ENCODE measurements around the gene CSN1S1. TPM values are rescaled to one million over a fixed set of nuclear protein-coding genes. Genes with fewer than 3 reads are reported as not detected.

CSN1S1 gene
- total and polyA plus RNA-seq, 2 experiments from 2014 or later, result 0.21 TPM; not detected in 1

GRCh38 chr4:69995526-69996016, 64.7 kb downstream of the CSN1S1 start, which contains the start of gene STATH:
Gene STATH, plus strand, starts transcription at chr4:69995966. Its CDS starts 2,472 bp downstream, at chr4:69998438.
- TF ChIP-seq NANOG (IDR thresholded peaks at IDR 0.05; ENCODE audit: borderline replicate concordance) (no peak), STAT1 (IDR thresholded peaks at IDR 0.05; ENCODE audit: unreplicated experiment) (no peak), ZNF114 (CRISPR knock-in tag; IDR thresholded peaks at IDR 0.05) (no peak), EZH2phosphoT487 (IDR thresholded peaks at IDR 0.05; ENCODE audit: unreplicated experiment) (no peak), EZH2 (IDR thresholded peaks at IDR 0.05; ENCODE audit: low read depth, unreplicated experiment) (no peak), ETS1 (IDR thresholded peaks at IDR 0.05) (no peak), CREB1 (CRISPR knock-in tag; IDR thresholded peaks at IDR 0.05; ENCODE audit: low read depth) (no peak), ZNF331 (CRISPR knock-in tag; IDR thresholded peaks at IDR 0.05; ENCODE audit: low read depth) (no peak), POLR2AphosphoS5 (IDR thresholded peaks at IDR 0.05; ENCODE audit: low read depth) (no peak), CTCF (conservative IDR thresholded peaks at IDR 0.05; ENCODE audit: low read depth in 2 of 2) (no peak), JUNB (IDR thresholded peaks at IDR 0.05; ENCODE audit: unreplicated experiment) (no peak)
- TF ChIP-seq, protein P1, sequence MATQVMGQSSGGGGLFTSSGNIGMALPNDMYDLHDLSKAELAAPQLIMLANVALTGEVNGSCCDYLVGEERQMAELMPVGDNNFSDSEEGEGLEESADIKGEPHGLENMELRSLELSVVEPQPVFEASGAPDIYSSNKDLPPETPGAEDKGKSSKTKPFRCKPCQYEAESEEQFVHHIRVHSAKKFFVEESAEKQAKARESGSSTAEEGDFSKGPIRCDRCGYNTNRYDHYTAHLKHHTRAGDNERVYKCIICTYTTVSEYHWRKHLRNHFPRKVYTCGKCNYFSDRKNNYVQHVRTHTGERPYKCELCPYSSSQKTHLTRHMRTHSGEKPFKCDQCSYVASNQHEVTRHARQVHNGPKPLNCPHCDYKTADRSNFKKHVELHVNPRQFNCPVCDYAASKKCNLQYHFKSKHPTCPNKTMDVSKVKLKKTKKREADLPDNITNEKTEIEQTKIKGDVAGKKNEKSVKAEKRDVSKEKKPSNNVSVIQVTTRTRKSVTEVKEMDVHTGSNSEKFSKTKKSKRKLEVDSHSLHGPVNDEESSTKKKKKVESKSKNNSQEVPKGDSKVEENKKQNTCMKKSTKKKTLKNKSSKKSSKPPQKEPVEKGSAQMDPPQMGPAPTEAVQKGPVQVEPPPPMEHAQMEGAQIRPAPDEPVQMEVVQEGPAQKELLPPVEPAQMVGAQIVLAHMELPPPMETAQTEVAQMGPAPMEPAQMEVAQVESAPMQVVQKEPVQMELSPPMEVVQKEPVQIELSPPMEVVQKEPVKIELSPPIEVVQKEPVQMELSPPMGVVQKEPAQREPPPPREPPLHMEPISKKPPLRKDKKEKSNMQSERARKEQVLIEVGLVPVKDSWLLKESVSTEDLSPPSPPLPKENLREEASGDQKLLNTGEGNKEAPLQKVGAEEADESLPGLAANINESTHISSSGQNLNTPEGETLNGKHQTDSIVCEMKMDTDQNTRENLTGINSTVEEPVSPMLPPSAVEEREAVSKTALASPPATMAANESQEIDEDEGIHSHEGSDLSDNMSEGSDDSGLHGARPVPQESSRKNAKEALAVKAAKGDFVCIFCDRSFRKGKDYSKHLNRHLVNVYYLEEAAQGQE (IDR thresholded peaks at IDR 0.05; ENCODE audit: unreplicated experiment), result no peak
- TF ChIP-seq, protein P2, sequence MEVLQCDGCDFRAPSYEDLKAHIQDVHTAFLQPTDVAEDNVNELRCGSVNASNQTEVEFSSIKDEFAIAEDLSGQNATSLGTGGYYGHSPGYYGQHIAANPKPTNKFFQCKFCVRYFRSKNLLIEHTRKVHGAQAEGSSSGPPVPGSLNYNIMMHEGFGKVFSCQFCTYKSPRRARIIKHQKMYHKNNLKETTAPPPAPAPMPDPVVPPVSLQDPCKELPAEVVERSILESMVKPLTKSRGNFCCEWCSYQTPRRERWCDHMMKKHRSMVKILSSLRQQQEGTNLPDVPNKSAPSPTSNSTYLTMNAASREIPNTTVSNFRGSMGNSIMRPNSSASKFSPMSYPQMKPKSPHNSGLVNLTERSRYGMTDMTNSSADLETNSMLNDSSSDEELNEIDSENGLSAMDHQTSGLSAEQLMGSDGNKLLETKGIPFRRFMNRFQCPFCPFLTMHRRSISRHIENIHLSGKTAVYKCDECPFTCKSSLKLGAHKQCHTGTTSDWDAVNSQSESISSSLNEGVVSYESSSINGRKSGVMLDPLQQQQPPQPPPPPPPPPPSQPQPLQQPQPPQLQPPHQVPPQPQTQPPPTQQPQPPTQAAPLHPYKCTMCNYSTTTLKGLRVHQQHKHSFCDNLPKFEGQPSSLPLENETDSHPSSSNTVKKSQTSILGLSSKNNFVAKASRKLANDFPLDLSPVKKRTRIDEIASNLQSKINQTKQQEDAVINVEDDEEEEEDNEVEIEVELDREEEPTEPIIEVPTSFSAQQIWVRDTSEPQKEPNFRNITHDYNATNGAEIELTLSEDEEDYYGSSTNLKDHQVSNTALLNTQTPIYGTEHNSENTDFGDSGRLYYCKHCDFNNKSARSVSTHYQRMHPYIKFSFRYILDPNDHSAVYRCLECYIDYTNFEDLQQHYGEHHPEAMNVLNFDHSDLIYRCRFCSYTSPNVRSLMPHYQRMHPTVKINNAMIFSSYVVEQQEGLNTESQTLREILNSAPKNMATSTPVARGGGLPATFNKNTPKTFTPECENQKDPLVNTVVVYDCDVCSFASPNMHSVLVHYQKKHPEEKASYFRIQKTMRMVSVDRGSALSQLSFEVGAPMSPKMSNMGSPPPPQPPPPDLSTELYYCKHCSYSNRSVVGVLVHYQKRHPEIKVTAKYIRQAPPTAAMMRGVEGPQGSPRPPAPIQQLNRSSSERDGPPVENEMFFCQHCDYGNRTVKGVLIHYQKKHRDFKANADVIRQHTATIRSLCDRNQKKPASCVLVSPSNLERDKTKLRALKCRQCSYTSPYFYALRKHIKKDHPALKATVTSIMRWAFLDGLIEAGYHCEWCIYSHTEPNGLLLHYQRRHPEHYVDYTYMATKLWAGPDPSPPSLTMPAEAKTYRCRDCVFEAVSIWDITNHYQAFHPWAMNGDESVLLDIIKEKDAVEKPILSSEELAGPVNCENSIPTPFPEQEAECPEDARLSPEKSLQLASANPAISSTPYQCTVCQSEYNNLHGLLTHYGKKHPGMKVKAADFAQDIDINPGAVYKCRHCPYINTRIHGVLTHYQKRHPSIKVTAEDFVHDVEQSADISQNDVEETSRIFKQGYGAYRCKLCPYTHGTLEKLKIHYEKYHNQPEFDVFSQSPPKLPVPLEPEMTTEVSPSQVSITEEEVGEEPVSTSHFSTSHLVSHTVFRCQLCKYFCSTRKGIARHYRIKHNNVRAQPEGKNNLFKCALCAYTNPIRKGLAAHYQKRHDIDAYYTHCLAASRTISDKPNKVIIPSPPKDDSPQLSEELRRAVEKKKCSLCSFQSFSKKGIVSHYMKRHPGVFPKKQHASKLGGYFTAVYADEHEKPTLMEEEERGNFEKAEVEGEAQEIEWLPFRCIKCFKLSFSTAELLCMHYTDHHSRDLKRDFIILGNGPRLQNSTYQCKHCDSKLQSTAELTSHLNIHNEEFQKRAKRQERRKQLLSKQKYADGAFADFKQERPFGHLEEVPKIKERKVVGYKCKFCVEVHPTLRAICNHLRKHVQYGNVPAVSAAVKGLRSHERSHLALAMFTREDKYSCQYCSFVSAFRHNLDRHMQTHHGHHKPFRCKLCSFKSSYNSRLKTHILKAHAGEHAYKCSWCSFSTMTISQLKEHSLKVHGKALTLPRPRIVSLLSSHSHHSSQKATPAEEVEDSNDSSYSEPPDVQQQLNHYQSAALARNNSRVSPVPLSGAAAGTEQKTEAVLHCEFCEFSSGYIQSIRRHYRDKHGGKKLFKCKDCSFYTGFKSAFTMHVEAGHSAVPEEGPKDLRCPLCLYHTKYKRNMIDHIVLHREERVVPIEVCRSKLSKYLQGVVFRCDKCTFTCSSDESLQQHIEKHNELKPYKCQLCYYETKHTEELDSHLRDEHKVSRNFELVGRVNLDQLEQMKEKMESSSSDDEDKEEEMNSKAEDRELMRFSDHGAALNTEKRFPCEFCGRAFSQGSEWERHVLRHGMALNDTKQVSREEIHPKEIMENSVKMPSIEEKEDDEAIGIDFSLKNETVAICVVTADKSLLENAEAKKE (CRISPR knock-in tag; IDR thresholded peaks at IDR 0.05), result no peak
- ATAC-seq (no peak), DNase-seq (ENCODE audit: low spot score) (no peak)
- Mint-ChIP-seq H3K36me3 (ENCODE audit: low read depth) (no peaks in the 10 kb centered on the region), H3K4me3 (no peak within 1 kb of the TSS), H3K9me3 (no peaks in the 10 kb centered on the region), H3K4me1 (no peaks in the 10 kb centered on the region; the same call in 2 of the 3 replicates), H3K27ac (no peak within 1 kb of the TSS), H3K27me3 (ENCODE audit: insufficient read depth, low read depth, poor library complexity) (no peaks in the 10 kb centered on the region)
- no peaks in the 10 kb centered on the region for H3K36me3 ChIP-seq (ENCODE audit: insufficient read depth)
- H3K9me2 ChIP-seq (ENCODE audit: insufficient read depth), result no peaks in the 10 kb centered on the region
- H3K4me2 ChIP-seq, result no peak within 1 kb of the TSS
- H3K4me3 ChIP-seq, result no peak within 1 kb of the TSS
- no peaks in the 10 kb centered on the region for H3F3A ChIP-seq (replicated peaks; ENCODE audit: low read depth)
- H3K79me2 ChIP-seq (replicated peaks; ENCODE audit: insufficient read depth), result no peaks in the 10 kb centered on the region
- no peaks in the 10 kb centered on the region for H3K27me3 ChIP-seq (ENCODE audit: insufficient read depth)
- no peak within 1 kb of the TSS for H3K27ac ChIP-seq (ENCODE audit: low read depth)
- H4K20me1 ChIP-seq (replicated peaks; ENCODE audit: insufficient read depth), result no peaks in the 10 kb centered on the region
- no peak within 1 kb of the TSS for H2AFZ ChIP-seq
- H3K4me1 ChIP-seq (ENCODE audit: insufficient read depth), result no peaks in the 10 kb centered on the region
